H1 (cell line): Measurements from ENCODE around the gene VAMP4. TPM values are rescaled to one million over a fixed set of nuclear protein-coding genes. Genes with fewer than 3 reads are reported as not detected.

Experiments used
- CBX5 ChIP-seq: fragments of 300-800, 300-1000 bp; sonication (generic); IDR thresholded peaks from 2 replicates; pipeline ENCODE4 v1.7.1; 2016; ENCODE audit warnings: antibody characterized with exemption, low read length, low read depth
- EP300 ChIP-seq, 2 experiments: IDR thresholded peaks; 1 replicate in 1 of 2; 2 replicates in 1 of 2; pipeline ENCODE4 v1.6.1; 2011 to 2012; ENCODE audit warnings: low read depth in 2 of 2, low read length in 2 of 2, mild to moderate bottlenecking in 2 of 2, borderline replicate concordance in 1 of 2, inconsistent platforms in 1 of 2, moderate library complexity in 1 of 2
- EZH2 ChIP-seq: fragments of 200-600 bp; sonication (generic); IDR thresholded peaks from 2 replicates; pipeline ENCODE4 v1.7.1; 2012; ENCODE audit warnings: low read depth, mild to moderate bottlenecking, moderate library complexity, low read length, inconsistent platforms; ENCODE audit not compliant: severe bottlenecking
- HDAC2 ChIP-seq, 2 experiments: fragments of 300-600 bp in 1 of 2; sonication (generic) in 1 of 2; IDR thresholded peaks; 2 replicates each; pipeline ENCODE4 v1.6.1; 2011 to 2012; ENCODE audit warnings: low read depth in 2 of 2, low read length in 2 of 2, mild to moderate bottlenecking in 2 of 2, moderate library complexity in 2 of 2, borderline replicate concordance in 1 of 2, inconsistent platforms in 1 of 2
- SIX5 ChIP-seq: IDR thresholded peaks from 2 replicates; pipeline ENCODE4 v1.6.1; 2011; ENCODE audit warnings: mild to moderate bottlenecking, low read depth, low read length
- SP4 ChIP-seq: IDR thresholded peaks from 2 replicates; pipeline ENCODE4 v1.6.1; 2012; ENCODE audit warnings: low read length, inconsistent platforms
- SRF ChIP-seq: IDR thresholded peaks from 2 replicates; pipeline ENCODE4 v1.6.1; 2011; ENCODE audit warnings: mild to moderate bottlenecking, low read depth, low read length, moderate library complexity
- polyA plus RNA-seq, 7 experiments: library from polyadenylated mRNA; depleted of rRNA in 3 of 7; stranded (reverse) in 5 of 7; unstranded in 2 of 7; fragments of >200 nt in 5 of 7; fragments of 200-250 nt in 2 of 7; gene quantifications; 1 replicate in 5 of 7; 2 replicates in 1 of 7; 4 replicates in 1 of 7; pipeline versions ENCODE4 v1.2.1 to v1.2.3, GENCODE V29; 2011 to 2013; ENCODE audit warnings: missing spikeins in 2 of 7, mixed read lengths in 2 of 7
- total RNA-seq: library from RNA; stranded (reverse); fragmentation: NEBNext Ultra II Directional; extraction: Animal tissue kit (Norgen Biotek cat#: 25700); gene quantifications from 2 replicates; pipeline ENCODE4 v1.2.1, GENCODE V29; 2021
- TF ChIP-seq, protein P1 (sequence below): fragments of 300-600 bp; sonication (generic); IDR thresholded peaks from 2 replicates; pipeline ENCODE4 v1.7.1; 2012; ENCODE audit warnings: low read length, moderate library complexity, mild to moderate bottlenecking, inconsistent platforms; ENCODE audit not compliant: insufficient replicate concordance
- TF ChIP-seq, protein P2 (sequence below): IDR thresholded peaks from 2 replicates; pipeline ENCODE4 v1.6.1; 2012; ENCODE audit warnings: inconsistent platforms

The VAMP4 gene
- total and polyA plus RNA-seq, 2 of the 8 experiments (the other 6 are each of a cell fraction or from before 2014, with no cell fraction given), result 1.6 to 13.9 TPM

DNA sequence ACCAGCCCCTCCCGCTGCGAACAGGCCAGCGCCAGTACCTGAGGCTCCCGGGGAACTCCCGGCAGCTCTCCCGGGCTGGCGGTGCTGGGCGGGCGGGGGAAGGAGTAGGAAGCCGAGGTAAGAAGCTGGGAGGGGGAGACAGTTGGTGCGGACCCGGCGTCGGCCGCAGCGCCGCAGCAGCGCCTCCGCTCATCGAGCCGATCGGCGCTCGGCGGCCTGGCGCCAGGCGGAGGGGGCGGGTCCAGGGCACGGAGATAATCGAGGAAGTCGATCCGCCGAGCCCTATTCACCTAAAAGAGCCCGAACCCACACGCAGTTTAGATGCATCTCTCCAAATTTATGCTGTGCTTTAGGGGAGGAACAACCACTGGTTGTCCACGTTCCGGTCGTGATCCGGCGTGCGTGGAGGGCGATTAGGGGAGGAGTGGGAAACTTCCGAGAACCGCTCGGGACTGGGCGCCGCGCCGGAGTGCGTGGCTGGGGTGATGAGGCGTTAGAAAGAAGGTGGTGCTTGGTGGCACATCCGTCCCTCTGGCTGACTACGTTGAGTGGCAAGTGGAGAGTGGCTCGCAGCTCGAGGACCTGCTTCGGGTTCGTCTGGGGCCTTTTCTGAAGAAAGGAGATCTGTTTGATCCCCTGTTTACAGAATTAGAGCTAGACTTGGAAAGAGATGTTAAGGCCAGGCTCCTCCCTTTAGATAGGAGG is at the start of gene VAMP4 (continued):
- TF ChIP-seq, protein P1, sequence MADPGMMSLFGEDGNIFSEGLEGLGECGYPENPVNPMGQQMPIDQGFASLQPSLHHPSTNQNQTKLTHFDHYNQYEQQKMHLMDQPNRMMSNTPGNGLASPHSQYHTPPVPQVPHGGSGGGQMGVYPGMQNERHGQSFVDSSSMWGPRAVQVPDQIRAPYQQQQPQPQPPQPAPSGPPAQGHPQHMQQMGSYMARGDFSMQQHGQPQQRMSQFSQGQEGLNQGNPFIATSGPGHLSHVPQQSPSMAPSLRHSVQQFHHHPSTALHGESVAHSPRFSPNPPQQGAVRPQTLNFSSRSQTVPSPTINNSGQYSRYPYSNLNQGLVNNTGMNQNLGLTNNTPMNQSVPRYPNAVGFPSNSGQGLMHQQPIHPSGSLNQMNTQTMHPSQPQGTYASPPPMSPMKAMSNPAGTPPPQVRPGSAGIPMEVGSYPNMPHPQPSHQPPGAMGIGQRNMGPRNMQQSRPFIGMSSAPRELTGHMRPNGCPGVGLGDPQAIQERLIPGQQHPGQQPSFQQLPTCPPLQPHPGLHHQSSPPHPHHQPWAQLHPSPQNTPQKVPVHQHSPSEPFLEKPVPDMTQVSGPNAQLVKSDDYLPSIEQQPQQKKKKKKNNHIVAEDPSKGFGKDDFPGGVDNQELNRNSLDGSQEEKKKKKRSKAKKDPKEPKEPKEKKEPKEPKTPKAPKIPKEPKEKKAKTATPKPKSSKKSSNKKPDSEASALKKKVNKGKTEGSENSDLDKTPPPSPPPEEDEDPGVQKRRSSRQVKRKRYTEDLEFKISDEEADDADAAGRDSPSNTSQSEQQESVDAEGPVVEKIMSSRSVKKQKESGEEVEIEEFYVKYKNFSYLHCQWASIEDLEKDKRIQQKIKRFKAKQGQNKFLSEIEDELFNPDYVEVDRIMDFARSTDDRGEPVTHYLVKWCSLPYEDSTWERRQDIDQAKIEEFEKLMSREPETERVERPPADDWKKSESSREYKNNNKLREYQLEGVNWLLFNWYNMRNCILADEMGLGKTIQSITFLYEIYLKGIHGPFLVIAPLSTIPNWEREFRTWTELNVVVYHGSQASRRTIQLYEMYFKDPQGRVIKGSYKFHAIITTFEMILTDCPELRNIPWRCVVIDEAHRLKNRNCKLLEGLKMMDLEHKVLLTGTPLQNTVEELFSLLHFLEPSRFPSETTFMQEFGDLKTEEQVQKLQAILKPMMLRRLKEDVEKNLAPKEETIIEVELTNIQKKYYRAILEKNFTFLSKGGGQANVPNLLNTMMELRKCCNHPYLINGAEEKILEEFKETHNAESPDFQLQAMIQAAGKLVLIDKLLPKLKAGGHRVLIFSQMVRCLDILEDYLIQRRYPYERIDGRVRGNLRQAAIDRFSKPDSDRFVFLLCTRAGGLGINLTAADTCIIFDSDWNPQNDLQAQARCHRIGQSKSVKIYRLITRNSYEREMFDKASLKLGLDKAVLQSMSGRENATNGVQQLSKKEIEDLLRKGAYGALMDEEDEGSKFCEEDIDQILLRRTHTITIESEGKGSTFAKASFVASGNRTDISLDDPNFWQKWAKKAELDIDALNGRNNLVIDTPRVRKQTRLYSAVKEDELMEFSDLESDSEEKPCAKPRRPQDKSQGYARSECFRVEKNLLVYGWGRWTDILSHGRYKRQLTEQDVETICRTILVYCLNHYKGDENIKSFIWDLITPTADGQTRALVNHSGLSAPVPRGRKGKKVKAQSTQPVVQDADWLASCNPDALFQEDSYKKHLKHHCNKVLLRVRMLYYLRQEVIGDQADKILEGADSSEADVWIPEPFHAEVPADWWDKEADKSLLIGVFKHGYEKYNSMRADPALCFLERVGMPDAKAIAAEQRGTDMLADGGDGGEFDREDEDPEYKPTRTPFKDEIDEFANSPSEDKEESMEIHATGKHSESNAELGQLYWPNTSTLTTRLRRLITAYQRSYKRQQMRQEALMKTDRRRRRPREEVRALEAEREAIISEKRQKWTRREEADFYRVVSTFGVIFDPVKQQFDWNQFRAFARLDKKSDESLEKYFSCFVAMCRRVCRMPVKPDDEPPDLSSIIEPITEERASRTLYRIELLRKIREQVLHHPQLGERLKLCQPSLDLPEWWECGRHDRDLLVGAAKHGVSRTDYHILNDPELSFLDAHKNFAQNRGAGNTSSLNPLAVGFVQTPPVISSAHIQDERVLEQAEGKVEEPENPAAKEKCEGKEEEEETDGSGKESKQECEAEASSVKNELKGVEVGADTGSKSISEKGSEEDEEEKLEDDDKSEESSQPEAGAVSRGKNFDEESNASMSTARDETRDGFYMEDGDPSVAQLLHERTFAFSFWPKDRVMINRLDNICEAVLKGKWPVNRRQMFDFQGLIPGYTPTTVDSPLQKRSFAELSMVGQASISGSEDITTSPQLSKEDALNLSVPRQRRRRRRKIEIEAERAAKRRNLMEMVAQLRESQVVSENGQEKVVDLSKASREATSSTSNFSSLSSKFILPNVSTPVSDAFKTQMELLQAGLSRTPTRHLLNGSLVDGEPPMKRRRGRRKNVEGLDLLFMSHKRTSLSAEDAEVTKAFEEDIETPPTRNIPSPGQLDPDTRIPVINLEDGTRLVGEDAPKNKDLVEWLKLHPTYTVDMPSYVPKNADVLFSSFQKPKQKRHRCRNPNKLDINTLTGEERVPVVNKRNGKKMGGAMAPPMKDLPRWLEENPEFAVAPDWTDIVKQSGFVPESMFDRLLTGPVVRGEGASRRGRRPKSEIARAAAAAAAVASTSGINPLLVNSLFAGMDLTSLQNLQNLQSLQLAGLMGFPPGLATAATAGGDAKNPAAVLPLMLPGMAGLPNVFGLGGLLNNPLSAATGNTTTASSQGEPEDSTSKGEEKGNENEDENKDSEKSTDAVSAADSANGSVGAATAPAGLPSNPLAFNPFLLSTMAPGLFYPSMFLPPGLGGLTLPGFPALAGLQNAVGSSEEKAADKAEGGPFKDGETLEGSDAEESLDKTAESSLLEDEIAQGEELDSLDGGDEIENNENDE, result no peak
- TF ChIP-seq EP300 (IDR thresholded peaks at IDR 0.05; ENCODE audit: borderline replicate concordance in 1 of 2, low read depth in 2 of 2, low read length in 2 of 2) (peak in 1 of 2 experiments; percentile 88; a peak in 1 of 3 replicates), EZH2 (no peak), SP4 (peak; percentile 89; the same call in 1 of the 2 replicates), SIX5 (no peak), HDAC2 (IDR thresholded peaks at IDR 0.05; ENCODE audit: borderline replicate concordance in 1 of 2, low read depth in 2 of 2, low read length in 2 of 2) (peak in 1 of 2 experiments; percentile 76; a peak in 1 of 4 replicates), SRF (peak; percentile 98), CBX5 (no peak)
- TF ChIP-seq, protein P2, sequence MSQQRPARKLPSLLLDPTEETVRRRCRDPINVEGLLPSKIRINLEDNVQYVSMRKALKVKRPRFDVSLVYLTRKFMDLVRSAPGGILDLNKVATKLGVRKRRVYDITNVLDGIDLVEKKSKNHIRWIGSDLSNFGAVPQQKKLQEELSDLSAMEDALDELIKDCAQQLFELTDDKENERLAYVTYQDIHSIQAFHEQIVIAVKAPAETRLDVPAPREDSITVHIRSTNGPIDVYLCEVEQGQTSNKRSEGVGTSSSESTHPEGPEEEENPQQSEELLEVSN, result 0 out of 2 replicates have a peak, but pooled peaks have one; percentile 18
